GM21723 (cell line): Measurements from ENCODE around the gene DNASE1L2.
"Not testable (repeated sequence)": the region's sequence is repeated elsewhere in the genome, so short reads cannot be mapped to it uniquely, and the experiment has no call there.

Experiments
- ATAC-seq: cut with Tn5 transposase; IDR thresholded peaks from one replicate; pipeline ENCODE4 v1.9.1; 2021; ENCODE audit warnings: mild to moderate bottlenecking, moderate library complexity; ENCODE audit not compliant: unreplicated experiment

DNASE1L2 gene

DNA sequence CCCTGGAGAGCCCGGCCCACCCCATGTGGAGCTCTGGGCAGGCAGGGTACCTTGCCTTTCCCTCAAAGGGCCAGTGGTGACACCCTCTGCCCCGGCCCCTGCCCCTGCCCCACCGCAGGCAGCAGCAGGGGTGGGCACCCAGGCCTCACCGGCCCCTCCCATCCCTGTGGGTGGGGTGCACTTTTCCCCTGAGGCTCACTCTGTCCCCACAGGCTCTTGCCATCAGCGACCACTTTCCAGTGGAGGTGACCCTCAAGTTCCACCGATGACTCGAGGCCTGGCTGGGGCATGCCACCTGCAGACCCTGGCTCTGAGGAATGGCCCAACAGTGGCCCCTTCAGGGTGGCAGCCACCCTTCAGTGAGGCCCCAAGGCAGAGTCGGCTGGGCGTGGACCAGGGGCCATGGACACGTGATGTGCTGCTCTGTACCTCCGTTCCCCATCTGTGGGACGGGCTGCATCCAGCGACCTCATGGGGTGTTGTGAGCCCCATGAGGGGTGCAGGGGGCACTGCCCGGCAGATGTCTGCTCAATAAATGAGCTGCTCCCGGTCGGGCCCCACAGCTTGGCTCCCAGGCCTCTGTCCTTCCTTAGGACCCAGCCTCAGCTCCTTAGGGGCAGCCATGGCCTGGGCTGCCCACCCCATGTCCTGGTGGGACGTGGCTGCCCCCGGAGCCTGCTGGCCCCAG lies 2.0 kb downstream of the DNASE1L2 start:
- ATAC-seq: no peak

GRCh38 chr16:2238838-2239675 lies 2.8 kb downstream of the DNASE1L2 start:
- no peak for ATAC-seq

GRCh38 chr16:2240331-2240730 lies 4.1 kb downstream of the DNASE1L2 start:
- ATAC-seq: not testable (repeated sequence)

- no peak for ATAC-seq
These were observed 6.4 kb downstream of the DNASE1L2 start for GRCh38 chr16:2242598-2242997.

DNA sequence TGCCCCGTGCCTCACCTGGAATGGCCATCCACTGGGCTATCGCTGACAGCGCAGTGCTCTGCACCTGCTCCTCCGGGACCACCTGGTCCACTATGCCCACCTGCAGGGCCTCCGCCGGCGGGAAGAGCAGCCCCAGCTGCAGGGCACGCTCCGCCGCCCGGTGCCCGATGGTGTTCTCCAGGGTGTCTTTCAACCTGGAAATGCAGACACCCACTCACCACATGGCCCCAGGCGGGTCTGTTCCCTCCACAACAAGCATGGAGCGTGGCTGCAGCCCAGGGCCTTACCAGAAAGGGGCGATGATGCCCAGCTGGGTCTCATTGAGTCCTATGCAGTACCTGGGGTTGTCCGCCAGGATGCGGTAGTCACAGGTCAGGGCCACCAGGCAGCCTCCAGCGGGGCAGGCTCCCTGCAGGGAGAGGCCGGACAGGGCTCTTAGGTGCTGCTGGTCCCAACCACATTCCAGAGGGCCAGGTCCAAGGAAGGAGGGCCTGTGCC lies 6.8 kb downstream of the DNASE1L2 start:
- no peak for ATAC-seq

DNA sequence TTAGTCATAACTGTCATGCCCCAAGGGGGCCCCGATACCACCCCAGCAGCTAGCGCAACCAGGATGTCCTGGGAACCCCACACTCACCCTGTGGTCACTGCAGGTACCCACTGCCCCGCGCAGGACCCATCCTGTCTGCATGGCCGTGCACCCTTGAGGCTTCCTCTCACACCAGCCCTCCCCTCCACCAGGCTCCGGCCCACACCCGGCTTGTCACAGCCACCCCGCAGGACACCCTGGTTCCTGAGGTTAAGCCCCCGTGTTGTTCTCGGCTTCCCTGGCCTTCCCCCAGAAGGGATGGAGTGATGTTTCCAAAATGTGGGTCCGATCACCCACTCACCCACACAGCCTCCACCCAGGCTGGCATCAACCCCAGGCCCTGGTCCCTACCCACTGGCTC lies 7.5 kb downstream of the DNASE1L2 start:
- no peak for ATAC-seq

DNA sequence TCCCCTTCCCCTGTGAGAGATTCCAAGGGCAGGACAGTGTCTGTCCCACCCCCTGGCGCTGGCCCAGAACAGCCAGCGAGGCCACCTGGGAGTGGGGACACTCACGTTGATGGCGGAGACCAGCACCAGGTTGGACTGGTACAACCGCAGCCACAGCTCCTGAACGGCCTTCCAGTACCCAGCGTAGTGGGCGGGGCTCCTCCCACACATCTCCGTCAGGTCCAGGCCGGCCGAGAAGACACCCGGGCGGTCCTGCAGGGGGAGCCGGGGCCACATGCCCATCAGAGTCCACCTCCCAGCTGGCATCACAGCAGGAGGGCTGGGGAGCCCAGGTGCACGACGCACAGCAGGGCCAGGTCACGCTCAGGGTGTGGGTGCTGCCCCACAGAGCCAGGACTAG lies 8.1 kb downstream of the DNASE1L2 start:
- ATAC-seq: no peak

- no peak for ATAC-seq
These were observed 8.9 kb downstream of the DNASE1L2 start for GRCh38 chr16:2244926-2245795.

GRCh38 chr16:2246301-2246885 lies 10.1 kb downstream of the DNASE1L2 start:
- ATAC-seq: no peak

DNA sequence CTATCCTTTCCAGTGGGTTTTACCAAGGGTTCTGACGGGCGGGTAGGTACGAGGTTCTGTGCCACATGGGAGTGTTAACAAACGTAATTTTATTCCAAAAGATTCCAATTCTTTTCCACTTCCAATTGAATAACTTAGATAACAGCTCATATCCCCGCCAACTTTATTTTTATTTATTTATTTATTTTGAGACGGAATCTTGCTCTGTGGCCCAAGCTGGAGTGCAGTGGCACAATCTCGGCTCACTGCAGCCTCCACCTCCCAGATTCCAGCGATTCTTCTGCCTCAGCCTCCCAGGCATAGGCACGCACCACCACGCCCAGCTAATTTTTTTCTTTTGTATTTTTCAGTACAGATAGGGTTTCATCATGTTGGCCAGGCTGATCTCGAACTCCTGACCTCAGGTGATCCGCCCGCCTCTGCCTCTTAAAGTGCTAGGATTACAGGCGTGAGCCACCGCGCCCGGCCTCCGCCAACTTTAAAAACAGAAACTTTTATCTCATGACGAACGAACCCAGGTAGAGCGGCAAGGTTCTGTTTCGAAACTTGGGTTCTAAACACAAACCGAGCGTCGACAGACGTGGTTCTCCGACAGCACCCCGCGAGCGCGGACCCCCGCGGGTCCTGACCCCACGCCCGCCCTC lies 14.5 kb downstream of the DNASE1L2 start:
- ATAC-seq: no peak

DNA sequence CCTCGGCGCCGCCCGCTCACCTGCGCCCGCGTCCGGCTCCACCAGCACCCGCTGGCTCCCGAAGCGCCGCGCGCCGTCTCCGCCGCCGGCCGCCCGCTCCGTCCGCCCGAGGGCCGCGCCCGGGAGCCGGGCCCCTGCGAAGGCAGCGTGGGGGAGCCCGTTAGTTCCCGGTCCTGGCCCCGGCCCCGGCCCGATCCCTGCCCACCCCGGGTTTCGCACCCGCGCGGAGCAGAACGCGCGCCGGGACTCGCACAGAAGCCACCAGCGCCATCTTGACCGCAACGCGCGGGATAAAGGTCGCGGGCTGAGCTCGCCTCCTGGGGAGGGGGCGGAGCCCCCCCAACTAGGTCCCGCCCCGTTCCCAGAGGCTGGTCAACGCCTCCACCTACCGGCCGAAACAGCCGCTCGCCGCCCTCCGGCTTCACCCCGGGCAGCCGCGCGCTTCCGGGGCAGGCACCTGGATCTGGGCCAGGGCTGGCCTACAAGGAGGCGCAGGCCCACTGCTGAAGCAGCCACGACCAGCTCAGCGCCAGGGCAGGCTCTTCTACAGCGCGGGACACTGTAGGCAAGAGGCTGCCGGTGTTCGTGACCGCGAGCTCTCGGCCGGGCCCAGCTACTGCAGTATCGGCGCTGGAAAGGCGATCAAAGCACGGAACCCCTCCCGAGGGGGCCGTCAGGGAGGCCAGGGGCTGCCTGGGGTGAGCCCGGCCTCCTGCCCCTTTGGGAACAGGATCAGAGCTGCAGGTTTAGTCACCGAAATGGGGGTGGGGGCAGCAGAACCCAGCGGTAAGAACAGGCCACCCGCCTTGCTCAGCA lies 15.3 kb downstream of the DNASE1L2 start, which contains the start of gene ECI1:
Gene ECI1 (minus strand): TSS at position 292 of the 816 bp plus-strand sequence. CDS start 21 bp downstream, at position 271.
- peak; percentile 81 for ATAC-seq

DNA sequence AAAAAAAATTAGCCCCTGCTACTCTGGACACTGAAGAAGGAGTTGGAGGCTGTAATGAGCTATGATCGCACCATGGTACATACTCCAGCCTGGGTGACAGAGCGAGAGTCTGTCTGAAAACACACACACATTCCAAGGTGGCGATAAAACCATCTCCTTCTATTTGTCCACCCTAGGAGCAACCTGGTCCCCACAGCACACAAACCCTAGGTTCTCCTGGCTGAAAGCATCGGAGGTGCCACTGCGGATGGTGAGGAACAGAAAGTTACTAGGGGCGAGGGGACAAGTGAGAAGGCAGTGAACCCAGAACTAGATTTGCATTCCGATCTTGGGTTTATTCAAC lies 16.5 kb downstream of the DNASE1L2 start:
- no peak for ATAC-seq

GRCh38 chr16:2253293-2253692 lies 17.0 kb downstream of the DNASE1L2 start:
- ATAC-seq: no peak

DNA sequence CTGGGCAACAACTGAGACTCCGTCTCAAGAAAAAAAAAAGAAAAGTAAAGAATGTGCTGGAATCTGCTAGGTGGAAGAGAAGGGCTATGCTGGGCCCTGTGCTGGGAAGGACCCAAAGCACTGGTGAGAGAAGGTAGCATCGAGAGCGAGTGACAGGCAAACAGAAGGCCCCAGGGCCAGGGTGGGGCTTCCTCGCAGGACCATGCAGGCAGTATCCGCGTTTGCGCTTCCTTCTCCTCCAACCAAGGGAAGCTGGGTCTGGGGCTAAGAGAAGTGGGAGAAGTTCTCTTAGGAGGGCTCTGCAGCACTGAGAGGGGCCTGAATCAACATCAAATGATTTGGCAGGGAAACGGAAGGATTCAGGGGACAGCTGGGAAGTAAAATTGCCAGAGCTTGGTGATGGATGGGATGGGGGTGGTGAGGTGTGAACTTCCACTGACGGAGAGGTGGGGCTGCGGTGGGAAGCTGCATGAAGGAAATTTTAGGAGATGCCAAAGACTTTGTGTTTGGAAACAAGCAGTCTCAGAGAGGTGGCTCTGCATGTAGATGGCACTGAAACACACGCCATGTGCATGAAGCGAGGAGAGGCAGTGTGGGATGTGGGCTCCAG lies 20.4 kb downstream of the DNASE1L2 start:
- no peak for ATAC-seq

DNA sequence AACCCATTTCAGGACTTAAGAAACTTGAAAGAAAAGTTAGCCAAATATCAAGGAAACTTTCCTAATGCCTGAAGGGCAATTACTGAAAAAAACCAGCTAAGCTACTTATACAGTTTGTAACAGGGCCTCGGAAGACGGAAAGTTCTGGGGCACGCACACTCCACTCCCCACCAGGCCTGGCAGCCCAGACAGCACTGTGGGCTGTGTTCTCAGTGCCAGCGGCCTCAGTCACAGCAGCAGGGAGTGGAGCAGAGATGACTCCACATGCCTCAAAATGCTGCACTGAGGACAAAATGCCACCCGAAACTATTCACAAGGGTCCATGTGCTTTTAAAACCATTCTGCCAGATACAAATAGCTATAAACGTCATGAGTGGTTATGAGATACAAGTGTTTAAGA lies 21.5 kb downstream of the DNASE1L2 start:
- ATAC-seq: no peak

- not testable (repeated sequence) for ATAC-seq
These were observed 22.3 kb downstream of the DNASE1L2 start for GRCh38 chr16:2258530-2258929.

DNA sequence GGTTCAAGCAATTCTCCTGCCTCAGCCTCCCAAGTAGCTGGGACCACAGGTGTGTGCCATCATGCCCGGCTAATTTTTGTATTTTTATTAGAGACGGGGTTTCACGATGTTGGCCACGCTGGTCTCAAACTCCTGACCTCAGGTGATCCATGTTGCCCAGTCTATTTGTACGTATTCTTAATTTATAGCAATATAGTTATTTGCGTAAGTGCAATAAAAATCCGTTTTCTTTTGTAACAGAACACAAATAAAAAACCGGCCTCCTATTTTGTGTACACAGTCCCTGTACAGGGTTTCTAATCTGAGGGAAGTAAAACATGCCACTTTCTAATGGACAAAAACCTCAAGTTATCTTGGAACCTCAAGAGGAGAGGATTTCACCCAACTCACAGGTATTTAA lies 24.0 kb downstream of the DNASE1L2 start:
- ATAC-seq: no peak

- ATAC-seq: not testable (repeated sequence)
These were observed 26.8 kb downstream of the DNASE1L2 start for GRCh38 chr16:2263026-2263425.

- not testable (repeated sequence) for ATAC-seq
These were observed 30.6 kb downstream of the DNASE1L2 start for GRCh38 chr16:2266887-2267286.
